Breast epithelium (tissue), 4 donors: ENCODE measurements around the gene ADRM1. TPM values are rescaled to one million over a fixed set of nuclear protein-coding genes. Genes with fewer than 3 reads are reported as not detected.

Experiments
- DNase-seq, 2 donors: peaks; one replicate each; pipeline ENCODE4 v3.0.0-alpha.2; 2019; ENCODE audit warnings: low spot score in 2 of 2
- H3K27ac ChIP-seq, 2 donors: fragments of 200-600 bp; sonication (generic) in 1 of 2; one replicate each; pipeline ENCODE4 v1.5.1; 2016 to 2019; ENCODE audit warnings: mild to moderate bottlenecking in 1 of 2
- H3K27me3 ChIP-seq, 2 donors: fragments of 200-600 bp; sonication (generic) in 1 of 2; one replicate each; pipeline versions ENCODE4 v1.5.1 to v1.6.0; 2017 to 2019; ENCODE audit warnings: control low read depth in 1 of 2, mild to moderate bottlenecking in 1 of 2
- H3K36me3 ChIP-seq: fragments of 200-600 bp; one replicate; pipeline ENCODE4 v1.5.1; 2019
- H3K4me1 ChIP-seq, 2 donors: fragments of 200-600 bp; sonication (generic); one replicate each; pipeline ENCODE4 v1.5.1; 2016 to 2019; ENCODE audit warnings: control low read depth in 1 of 2
- H3K4me3 ChIP-seq, 3 donors: fragments of 200-600 bp; sonication (generic); 1 replicate in 2 of 3; 2 replicates in 1 of 3; pipeline ENCODE4 v1.5.1; 2016 to 2019; ENCODE audit warnings: mild to moderate bottlenecking in 3 of 3, moderate library complexity in 2 of 3
- H3K9me3 ChIP-seq, 2 donors: fragments of 200-600 bp; sonication (generic) in 1 of 2; one replicate each; pipeline ENCODE4 v1.5.1; 2016 to 2019; ENCODE audit warnings: control low read depth in 1 of 2
- POLR2A ChIP-seq: fragments of 450-650 bp; IDR thresholded peaks from one replicate; pipeline ENCODE4 v1.6.1; 2016; ENCODE audit warnings: antibody characterized with exemption, mild to moderate bottlenecking, moderate library complexity
- POLR2AphosphoS5 ChIP-seq, 3 donors: sonication (generic); formaldehyde crosslinking; IDR thresholded peaks; one replicate each; pipeline ENCODE4 v1.6.1; 2017; ENCODE audit warnings: antibody characterized with exemption in 3 of 3
- intact Hi-C: fragments of 100-400 bp; cut with DNase I; formaldehyde crosslinking; loops from one replicate; pipeline ENCODE4 v1.15.1; 2023; ENCODE audit warnings: low total_unique reads
- total RNA-seq, 3 donors: library from RNA; depleted of rRNA; stranded (reverse); fragments of >200 nt; gene quantifications; one replicate each; pipeline ENCODE4 v1.1.0, GENCODE V29; 2016
- TF ChIP-seq, protein P1 (sequence below), 3 donors: fragments of 450-650 bp; IDR thresholded peaks; one replicate each; pipeline ENCODE4 v1.5.1; 2016 to 2017; ENCODE audit warnings: antibody characterized with exemption in 3 of 3, mild to moderate bottlenecking in 3 of 3, moderate library complexity in 3 of 3

Gene ADRM1
- total RNA-seq, 3 donors from 2014 or later, result 80.2 to 131 (median 105) TPM

GRCh38 chr20:62353289-62354030 is 50.7 kb downstream of the ADRM1 start:
- Histone ChIP-seq H3K9me3 (no peaks in the 10 kb centered on the region), H3K4me3 (no peak overlapping the region), H3K36me3 (no peaks in the 10 kb centered on the region), H3K4me1 (peaks cover 33 to 40% of the 10 kb centered on the region in 2 donors), H3K27ac (peak overlapping the region; percentile 78 to 86), H3K27me3 (no peaks in the 10 kb centered on the region)
- no peak for TF ChIP-seq POLR2A
- TF ChIP-seq POLR2AphosphoS5 (IDR thresholded peaks at IDR 0.05), result no peak
- TF ChIP-seq, protein P1, sequence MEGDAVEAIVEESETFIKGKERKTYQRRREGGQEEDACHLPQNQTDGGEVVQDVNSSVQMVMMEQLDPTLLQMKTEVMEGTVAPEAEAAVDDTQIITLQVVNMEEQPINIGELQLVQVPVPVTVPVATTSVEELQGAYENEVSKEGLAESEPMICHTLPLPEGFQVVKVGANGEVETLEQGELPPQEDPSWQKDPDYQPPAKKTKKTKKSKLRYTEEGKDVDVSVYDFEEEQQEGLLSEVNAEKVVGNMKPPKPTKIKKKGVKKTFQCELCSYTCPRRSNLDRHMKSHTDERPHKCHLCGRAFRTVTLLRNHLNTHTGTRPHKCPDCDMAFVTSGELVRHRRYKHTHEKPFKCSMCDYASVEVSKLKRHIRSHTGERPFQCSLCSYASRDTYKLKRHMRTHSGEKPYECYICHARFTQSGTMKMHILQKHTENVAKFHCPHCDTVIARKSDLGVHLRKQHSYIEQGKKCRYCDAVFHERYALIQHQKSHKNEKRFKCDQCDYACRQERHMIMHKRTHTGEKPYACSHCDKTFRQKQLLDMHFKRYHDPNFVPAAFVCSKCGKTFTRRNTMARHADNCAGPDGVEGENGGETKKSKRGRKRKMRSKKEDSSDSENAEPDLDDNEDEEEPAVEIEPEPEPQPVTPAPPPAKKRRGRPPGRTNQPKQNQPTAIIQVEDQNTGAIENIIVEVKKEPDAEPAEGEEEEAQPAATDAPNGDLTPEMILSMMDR (IDR thresholded peaks at IDR 0.05), result no peak
- DNase-seq, result no peak
- intact Hi-C loops, result no loop called here

DNA sequence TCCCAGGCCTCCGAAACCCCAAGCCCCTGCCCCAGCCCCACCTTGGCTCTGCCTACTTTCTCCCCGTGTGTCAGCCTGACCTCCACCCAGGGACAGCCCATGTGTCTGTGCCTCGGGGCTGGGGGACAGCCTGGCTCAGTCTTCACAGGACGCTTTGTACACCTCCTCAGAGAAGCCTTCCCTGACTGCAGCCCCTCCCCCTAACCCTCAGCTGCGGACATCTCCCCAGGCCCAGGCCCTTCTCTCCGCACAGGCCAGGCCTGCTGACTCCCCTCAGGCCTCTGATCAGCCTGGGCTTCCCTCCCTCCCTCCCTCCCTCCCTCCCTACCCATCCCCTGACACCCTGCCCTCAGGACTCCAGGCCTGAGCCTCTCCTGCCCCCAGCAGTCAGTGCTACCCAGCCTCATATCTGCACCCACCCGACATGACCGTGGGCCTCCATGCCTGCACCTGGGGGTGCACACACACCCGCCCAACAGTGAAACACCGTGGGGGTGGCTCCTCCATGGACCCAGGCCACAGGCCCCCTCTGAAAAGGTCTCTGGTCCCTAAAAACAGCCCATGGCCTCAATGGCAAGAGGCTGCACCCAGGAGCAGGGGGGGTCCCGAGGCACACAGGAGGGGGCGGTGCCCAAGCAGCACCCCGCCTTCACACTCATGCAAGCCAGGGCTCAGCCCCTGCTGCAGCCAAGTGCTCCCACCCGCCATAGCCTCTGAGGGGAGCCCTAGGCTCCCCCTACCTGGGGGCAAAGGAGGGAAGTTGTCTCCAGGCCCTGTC is 51.4 kb downstream of the ADRM1 start:
- intact Hi-C loops, result no loop called here

GRCh38 chr20:62354811-62355341 is 52.1 kb downstream of the ADRM1 start:
- Histone ChIP-seq H3K36me3 (no peaks in the 10 kb centered on the region), H3K9me3 (no peaks in the 10 kb centered on the region), H3K27ac (peak overlapping the region; percentile 79 to 92), H3K4me1 (peaks cover 43 to 47% of the 10 kb centered on the region in 2 donors), H3K4me3 (peak overlapping the region in 1 of 3 donors; percentile 51), H3K27me3 (no peaks in the 10 kb centered on the region)
- intact Hi-C loops, result no loop called here
- no peak for DNase-seq
- TF ChIP-seq POLR2A, result no peak
- no peak for TF ChIP-seq POLR2AphosphoS5 (IDR thresholded peaks at IDR 0.05)
- TF ChIP-seq, protein P1 (IDR thresholded peaks at IDR 0.05), result no peak

More for the DNA sequence above, 51.4 kb downstream of the ADRM1 start:
- Histone ChIP-seq H3K4me1 (peaks cover 40 to 43% of the 10 kb centered on the region in 2 donors), H3K27ac (peak overlapping the region; percentile 79 to 86), H3K4me3 (no peak overlapping the region), H3K36me3 (no peaks in the 10 kb centered on the region), H3K27me3 (no peaks in the 10 kb centered on the region), H3K9me3 (no peaks in the 10 kb centered on the region)
- TF ChIP-seq, protein P1 (IDR thresholded peaks at IDR 0.05), result no peak
- no peak for TF ChIP-seq POLR2AphosphoS5 (IDR thresholded peaks at IDR 0.05)
- no peak for TF ChIP-seq POLR2A
- no peak for DNase-seq

- H3K27ac ChIP-seq, result peak overlapping the region; percentile 79 to 92
- no peaks in the 10 kb centered on the region for H3K36me3 ChIP-seq
- DNase-seq, result peak in 1 of 2 donors; percentile 72
- no peaks in the 10 kb centered on the region for H3K9me3 ChIP-seq
- TF ChIP-seq POLR2AphosphoS5 (IDR thresholded peaks at IDR 0.05) (no peak), POLR2A (no peak)
- TF ChIP-seq, protein P1 (IDR thresholded peaks at IDR 0.05), result no peak
- peak overlapping the region in 2 of 3 donors; percentile 17 to 51 for H3K4me3 ChIP-seq
- H3K4me1 ChIP-seq, result peaks cover 43 to 47% of the 10 kb centered on the region in 2 donors
- H3K27me3 ChIP-seq, result no peaks in the 10 kb centered on the region
- intact Hi-C loops, result no loop called here
Measured at GRCh38 chr20:62355516-62355877, 52.7 kb downstream of the ADRM1 start.
